HepG2 (cell line): Measurements from ENCODE around the gene SNHG17. TPM values are rescaled to one million over a fixed set of nuclear protein-coding genes. Genes with fewer than 3 reads are reported as not detected.

Experiments used
- ATAC-seq: fragments of 200-7000 bp; cut with Tn5 transposase; 3 replicates; pipeline ENCODE4 v1.9.1; 2020; ENCODE audit warnings: mild to moderate bottlenecking, moderate library complexity
- BruUV-seq: library from RNA; stranded (reverse); fragments of 400-500 nt; replicated peaks from 2 replicates; lab custom pipeline; 2021; lab: Mats Ljungman, UMichigan
- CTCF ChIA-PET: fragments of 300-600 bp; formaldehyde crosslinking; extraction: SDS; loops from one replicate; lab custom pipeline; 2021; ENCODE audit warnings: low total read pairs, inconsistent platforms, low intra/inter-chr PET ratio; lab: Yijun Ruan, JAX
- POLR2A ChIA-PET: fragments of 350-600 bp; sonication (Branson Sonifier 250); formaldehyde crosslinking; loops from one replicate; lab custom pipeline; 2020; ENCODE audit warnings: antibody characterized with exemption, inconsistent platforms; lab: Yijun Ruan, JAX
- DNase-seq: peaks from one replicate; pipeline ENCODE4 v3.0.0-alpha.2; 2015; ENCODE audit warnings: low spot score
- FAIRE-seq: peaks from 3 replicates; lab custom pipeline; 2011; peaks lifted over from hg19 to GRCh38; lab: Jason Lieb, UNC
- H2AFZ ChIP-seq: one replicate; pipeline ENCODE4 v1.6.1; 2011; ENCODE audit warnings: low read length, inconsistent platforms
- H3K27ac ChIP-seq: fragments of 300-600 bp; 3 replicates; pipeline ENCODE4 v1.8.0; 2011; ENCODE audit warnings: mixed run types, mild to moderate bottlenecking, mixed read lengths, low read length, inconsistent platforms; ENCODE audit not compliant: insufficient read depth; ENCODE audit errors: extremely low read length
- H3K27me3 ChIP-seq, 2 experiments: fragments of 200-600 bp in 1 of 2; 2 replicates in 1 of 2; 3 replicates in 1 of 2; pipeline versions ENCODE4 v1.6.0 to v1.8.0; 2011; ENCODE audit warnings: low read length in 2 of 2, mild to moderate bottlenecking in 2 of 2, moderate library complexity in 2 of 2, inconsistent platforms in 1 of 2; ENCODE audit not compliant: insufficient read depth in 2 of 2, control insufficient read depth in 1 of 2
- H3K36me3 ChIP-seq, 2 experiments: fragments of 200-600 bp in 1 of 2; replicated peaks in 1 of 2; 2 replicates in 1 of 2; 3 replicates in 1 of 2; pipeline versions ENCODE4 v1.5.1 to v1.8.0; 2011; ENCODE audit warnings: low read length in 2 of 2, inconsistent platforms in 1 of 2; ENCODE audit not compliant: insufficient read depth in 2 of 2, control insufficient read depth in 1 of 2
- H3K4me1 ChIP-seq: 2 replicates; pipeline ENCODE4 v1.5.1; 2012; ENCODE audit warnings: low read length, inconsistent platforms; ENCODE audit not compliant: insufficient read depth
- H3K4me2 ChIP-seq: 2 replicates; pipeline ENCODE4 v1.6.0; 2011; ENCODE audit warnings: low read depth, low read length, inconsistent platforms
- H3K4me3 ChIP-seq, 3 experiments: fragments of 200-600 bp in 1 of 3; sonication (generic), shearing (Covaris generic) in 1 of 3; replicated peaks in 1 of 3; 2 replicates each; pipeline ENCODE4 v1.5.1; 2011 to 2016; ENCODE audit warnings: low read length in 3 of 3, inconsistent platforms in 2 of 3, low read depth in 2 of 3, mild to moderate bottlenecking in 2 of 3, control low read depth in 1 of 3, mixed read lengths in 1 of 3; ENCODE audit not compliant: insufficient read depth in 1 of 3
- H3K79me2 ChIP-seq: one replicate; pipeline ENCODE4 v1.6.1; 2011; ENCODE audit warnings: low read length, inconsistent platforms; ENCODE audit not compliant: insufficient read depth
- H3K9ac ChIP-seq: 2 replicates; pipeline ENCODE4 v1.6.0; 2011; ENCODE audit warnings: mild to moderate bottlenecking, low read depth, low read length, inconsistent platforms; ENCODE audit not compliant: insufficient read depth
- H3K9me3 ChIP-seq: 2 replicates; pipeline ENCODE4 v1.5.1; 2012; ENCODE audit warnings: mild to moderate bottlenecking, low read length
- H4K20me1 ChIP-seq: 2 replicates; pipeline ENCODE4 v1.6.0; 2011; ENCODE audit warnings: inconsistent platforms, mild to moderate bottlenecking, low read length, moderate library complexity; ENCODE audit not compliant: insufficient read depth
- CCDC6 ChIP-seq: sonication (generic); formaldehyde crosslinking; IDR thresholded peaks from 2 replicates; pipeline ENCODE4 v1.8.1; 2022; ENCODE audit warnings: mild to moderate bottlenecking, missing genetic modification reagents, moderate library complexity
- ETV5 ChIP-seq: IDR thresholded peaks from 2 replicates; pipeline ENCODE4 v1.6.1; 2018; ENCODE audit warnings: missing biosample characterization, missing genetic modification reagents, inconsistent platforms, borderline replicate concordance
- HHEX ChIP-seq: IDR thresholded peaks from 2 replicates; pipeline ENCODE4 v1.6.1; 2016; ENCODE audit warnings: control low read depth
- HOXD1 ChIP-seq: sonication (generic); formaldehyde crosslinking; IDR thresholded peaks from 2 replicates; pipeline ENCODE4 v1.5.0; 2020; ENCODE audit warnings: missing genetic modification reagents
- IRF1 ChIP-seq: sonication (generic); formaldehyde crosslinking; IDR thresholded peaks from 2 replicates; pipeline ENCODE4 v1.4.0; 2020; ENCODE audit warnings: low read depth, mild to moderate bottlenecking, missing genetic modification reagents
- NFIB ChIP-seq: sonication (generic); formaldehyde crosslinking; IDR thresholded peaks from 2 replicates; pipeline ENCODE4 v1.9.0; 2021; ENCODE audit warnings: missing genetic modification reagents, mild to moderate bottlenecking, borderline replicate concordance
- RCOR2 ChIP-seq: IDR thresholded peaks from 2 replicates; pipeline ENCODE4 v1.6.1; 2016; ENCODE audit warnings: missing biosample characterization, missing genetic modification reagents
- REPIN1 ChIP-seq: sonication (generic); formaldehyde crosslinking; IDR thresholded peaks from 2 replicates; pipeline ENCODE4 v1.8.0; 2022; ENCODE audit warnings: missing genetic modification reagents, low read depth, mild to moderate bottlenecking, borderline replicate concordance
- RORA ChIP-seq: sonication (generic); formaldehyde crosslinking; IDR thresholded peaks from 2 replicates; pipeline ENCODE4 v1.5.0; 2020; ENCODE audit warnings: mild to moderate bottlenecking, missing genetic modification reagents, moderate library complexity
- RXRB ChIP-seq: IDR thresholded peaks from 2 replicates; pipeline ENCODE4 v1.6.1; 2016; ENCODE audit warnings: borderline replicate concordance, missing genetic modification reagents, missing compliant biosample characterization
- SNAPC5 ChIP-seq: sonication (generic); formaldehyde crosslinking; IDR thresholded peaks from 2 replicates; pipeline ENCODE4 v1.8.1; 2023; ENCODE audit warnings: mild to moderate bottlenecking, missing genetic modification reagents, borderline replicate concordance
- ZNF17 ChIP-seq: sonication (generic); formaldehyde crosslinking; IDR thresholded peaks from 2 replicates; pipeline ENCODE4 v1.5.0; 2020; ENCODE audit warnings: mild to moderate bottlenecking, missing genetic modification reagents
- ZNF230 ChIP-seq: sonication (generic); formaldehyde crosslinking; IDR thresholded peaks from 2 replicates; pipeline ENCODE4 v1.4.0; 2020; ENCODE audit warnings: mild to moderate bottlenecking, missing genetic modification reagents
- ZNF264 ChIP-seq: sonication (generic); formaldehyde crosslinking; IDR thresholded peaks from 2 replicates; pipeline ENCODE4 v1.4.0; 2020; ENCODE audit warnings: missing genetic modification reagents
- ZNF503 ChIP-seq: sonication (generic); formaldehyde crosslinking; IDR thresholded peaks from 2 replicates; pipeline ENCODE4 v1.4.0; 2020; ENCODE audit warnings: missing genetic modification reagents
- ZNF670 ChIP-seq: sonication (generic); formaldehyde crosslinking; IDR thresholded peaks from 2 replicates; pipeline ENCODE4 v1.8.0; 2022; ENCODE audit warnings: mild to moderate bottlenecking, missing genetic modification reagents, borderline replicate concordance
- ZNF720 ChIP-seq: sonication (generic); formaldehyde crosslinking; IDR thresholded peaks from 2 replicates; pipeline ENCODE4 v1.4.0; 2020; ENCODE audit warnings: missing genetic modification reagents
- ZNF766 ChIP-seq: sonication (generic); formaldehyde crosslinking; IDR thresholded peaks from 2 replicates; pipeline ENCODE4 v1.5.0; 2020; ENCODE audit warnings: missing genetic modification reagents, borderline replicate concordance
- ZNF839 ChIP-seq: sonication (generic); formaldehyde crosslinking; IDR thresholded peaks from 2 replicates; pipeline ENCODE4 v1.4.0; 2020; ENCODE audit warnings: missing genetic modification reagents, mild to moderate bottlenecking, borderline replicate concordance
- WGBS: methylation state at CpG from one replicate; pipeline ENCODE4 v1.1.6; 2017; ENCODE audit warnings: low lambda C conversion rate; 5-methylcytosine and 5-hydroxymethylcytosine counted together
- in situ Hi-C: cut with HindIII; loops from 2 replicates; pipeline ENCODE4 v1.10.0; 2017; ENCODE audit warnings: low pct_unique_long_range_greater_than_20kb; ENCODE audit not compliant: extremely low pct_ligation_motif_present
- intact Hi-C: fragments of 100-400 bp; cut with micrococcal nuclease; formaldehyde crosslinking; loops from one replicate; pipeline ENCODE4 v1.10.0; 2022; ENCODE audit not compliant: unreplicated experiment
- polyA plus RNA-seq, 8 experiments: library from polyadenylated mRNA; depleted of rRNA in 3 of 8; stranded (reverse) in 7 of 8; unstranded in 1 of 8; fragments of >200 nt; fragmentation: Illumina TruSeq in 4 of 8; extraction: Trizol in 4 of 8; gene quantifications; 2 replicates each; pipeline versions ENCODE4 v1.2.1 to v1.2.3, GENCODE V29; 2011 to 2016; ENCODE audit warnings: low read depth in 4 of 8, missing spikeins in 1 of 8, mixed read lengths in 1 of 8; ENCODE audit not compliant: insufficient read depth in 1 of 8
- total RNA-seq, 5 experiments: library from RNA; depleted of rRNA; stranded (reverse); fragments of >200 nt; fragmentation: Illumina TruSeq; extraction: Trizol; gene quantifications; 2 replicates each; pipeline ENCODE4 v1.2.3, GENCODE V29; 2016; ENCODE audit warnings: low read depth in 1 of 5
- TF ChIP-seq, protein P1 (sequence below): sonication (generic); formaldehyde crosslinking; IDR thresholded peaks from 2 replicates; pipeline ENCODE4 v1.8.0; 2023; ENCODE audit warnings: mild to moderate bottlenecking, missing genetic modification reagents

The SNHG17 gene
- total and polyA plus RNA-seq, 2 of the 13 experiments (the other 11 are each of a cell fraction or from before 2014, with no cell fraction given): 26.2 to 41.2 TPM

- CTCF ChIA-PET: no interaction called here
- Histone ChIP-seq H2AFZ (no peak overlapping the region), H3K79me2 (no peaks in the 10 kb centered on the region), H3K36me3 (no peaks in the 10 kb centered on the region), H3K4me1 (no peaks in the 10 kb centered on the region), H3K4me3 (no peak overlapping the region), H3K4me2 (no peak overlapping the region), H3K9ac (no peak overlapping the region), H4K20me1 (no peaks in the 10 kb centered on the region), H3K9me3 (no peaks in the 10 kb centered on the region), H3K27me3 (no peaks in the 10 kb centered on the region), H3K27ac (no peak overlapping the region)
- DNase-seq (no peak), ATAC-seq (no peak), FAIRE-seq (no peak)
- POLR2A ChIA-PET: no interaction called here
- 11% methylated on average over 2 of the region's 2 CpGs for WGBS
- intact Hi-C loops: no loop called here
- in situ Hi-C loops: no loop called here
- TF ChIP-seq ZNF503 (CRISPR knock-in tag) (no peak), ZNF670 (no peak), RCOR2 (CRISPR knock-in tag) (no peak), ETV5 (no peak), ZNF720 (CRISPR knock-in tag) (no peak), ZNF264 (CRISPR knock-in tag) (no peak), RORA (CRISPR knock-in tag) (no peak), REPIN1 (no peak), ZNF230 (CRISPR knock-in tag) (no peak), SNAPC5 (CRISPR knock-in tag) (no peak), HHEX (CRISPR knock-in tag) (no peak), RXRB (no peak), ZNF766 (CRISPR knock-in tag) (no peak), NFIB (CRISPR knock-in tag) (no peak), ZNF17 (CRISPR knock-in tag) (no peak), IRF1 (CRISPR knock-in tag) (no peak), HOXD1 (CRISPR knock-in tag) (no peak), CCDC6 (no peak), ZNF839 (CRISPR knock-in tag) (no peak)
- TF ChIP-seq, protein P1, sequence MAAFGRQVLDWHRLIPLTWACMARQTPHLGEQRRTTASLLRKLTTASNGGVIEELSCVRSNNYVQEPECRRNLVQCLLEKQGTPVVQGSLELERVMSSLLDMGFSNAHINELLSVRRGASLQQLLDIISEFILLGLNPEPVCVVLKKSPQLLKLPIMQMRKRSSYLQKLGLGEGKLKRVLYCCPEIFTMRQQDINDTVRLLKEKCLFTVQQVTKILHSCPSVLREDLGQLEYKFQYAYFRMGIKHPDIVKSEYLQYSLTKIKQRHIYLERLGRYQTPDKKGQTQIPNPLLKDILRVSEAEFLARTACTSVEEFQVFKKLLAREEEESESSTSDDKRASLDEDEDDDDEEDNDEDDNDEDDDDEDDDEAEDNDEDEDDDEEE (CRISPR knock-in tag): no peak
- BruUV-seq: no TSS peak
These were observed 40.0 kb downstream of the SNHG17 start for GRCh38 chr20:38395165-38395564.
